BE2C (cell line): ENCODE results near the gene SHISA8.

Source experiments
- DNase-seq: peaks from one replicate; pipeline ENCODE4 v3.0.0-alpha.2; 2020
- H3K27me3 ChIP-seq: fragments of 250-450 bp; sonication (Bioruptor Pico); 2 replicates; pipeline ENCODE4 v1.5.1; 2020; ENCODE audit warnings: mild to moderate bottlenecking
- H3K36me3 ChIP-seq: fragments of 250-450 bp; sonication (Bioruptor Pico); 2 replicates; pipeline ENCODE4 v1.5.1; 2020; ENCODE audit warnings: mild to moderate bottlenecking
- H3K4me1 ChIP-seq: fragments of 250-450 bp; sonication (Bioruptor Pico); 2 replicates; pipeline ENCODE4 v1.5.1; 2020
- H3K4me3 ChIP-seq: 2 replicates; pipeline ENCODE4 v1.5.1; 2011; ENCODE audit warnings: low read depth, low read length
- H3K9me3 ChIP-seq: fragments of 250-450 bp; sonication (Bioruptor Pico); 2 replicates; pipeline ENCODE4 v1.5.1; 2020
- TF ChIP-seq, protein P1 (sequence below): IDR thresholded peaks from 2 replicates; pipeline ENCODE4 v1.5.1; 2012; ENCODE audit warnings: mild to moderate bottlenecking, low read depth, low read length

Gene SHISA8

DNA sequence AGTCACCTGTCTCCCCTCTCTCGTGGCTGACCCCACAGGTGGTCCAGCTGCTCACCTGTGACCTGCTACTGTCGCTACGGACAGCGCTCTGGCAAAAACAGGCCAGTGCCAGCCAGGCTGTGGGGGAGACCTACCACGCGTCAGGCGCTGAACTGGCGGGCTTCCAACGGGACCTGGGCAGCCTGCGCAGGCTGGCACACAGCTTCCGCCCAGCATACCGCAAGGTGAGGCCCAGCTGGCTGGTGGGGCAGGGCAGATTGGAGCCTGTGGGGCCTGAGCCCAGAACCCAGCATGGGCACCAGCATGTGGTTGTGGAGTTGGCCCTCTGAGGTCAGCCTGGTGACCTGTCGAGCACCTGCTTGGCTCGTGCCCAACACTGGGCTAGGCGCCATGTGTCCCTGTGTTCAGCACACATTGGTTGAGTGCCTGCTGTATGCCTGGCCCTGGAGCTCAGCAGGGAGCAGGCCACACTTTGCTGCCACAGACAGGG is 11.9 kb downstream of the SHISA8 start:
- peaks cover 73% of the 10 kb centered on the region for H3K36me3 ChIP-seq
- H3K4me3 ChIP-seq = no peak overlapping the region
- no peak for DNase-seq
- TF ChIP-seq, protein P1, sequence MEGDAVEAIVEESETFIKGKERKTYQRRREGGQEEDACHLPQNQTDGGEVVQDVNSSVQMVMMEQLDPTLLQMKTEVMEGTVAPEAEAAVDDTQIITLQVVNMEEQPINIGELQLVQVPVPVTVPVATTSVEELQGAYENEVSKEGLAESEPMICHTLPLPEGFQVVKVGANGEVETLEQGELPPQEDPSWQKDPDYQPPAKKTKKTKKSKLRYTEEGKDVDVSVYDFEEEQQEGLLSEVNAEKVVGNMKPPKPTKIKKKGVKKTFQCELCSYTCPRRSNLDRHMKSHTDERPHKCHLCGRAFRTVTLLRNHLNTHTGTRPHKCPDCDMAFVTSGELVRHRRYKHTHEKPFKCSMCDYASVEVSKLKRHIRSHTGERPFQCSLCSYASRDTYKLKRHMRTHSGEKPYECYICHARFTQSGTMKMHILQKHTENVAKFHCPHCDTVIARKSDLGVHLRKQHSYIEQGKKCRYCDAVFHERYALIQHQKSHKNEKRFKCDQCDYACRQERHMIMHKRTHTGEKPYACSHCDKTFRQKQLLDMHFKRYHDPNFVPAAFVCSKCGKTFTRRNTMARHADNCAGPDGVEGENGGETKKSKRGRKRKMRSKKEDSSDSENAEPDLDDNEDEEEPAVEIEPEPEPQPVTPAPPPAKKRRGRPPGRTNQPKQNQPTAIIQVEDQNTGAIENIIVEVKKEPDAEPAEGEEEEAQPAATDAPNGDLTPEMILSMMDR = no peak
- no peaks in the 10 kb centered on the region for H3K27me3 ChIP-seq
- H3K4me1 ChIP-seq = no peaks in the 10 kb centered on the region
- H3K9me3 ChIP-seq = no peaks in the 10 kb centered on the region

- TF ChIP-seq, protein P1 = no peak
- Histone ChIP-seq H3K27me3 (no peaks in the 10 kb centered on the region), H3K4me1 (no peaks in the 10 kb centered on the region), H3K9me3 (no peaks in the 10 kb centered on the region), H3K36me3 (peaks cover 75% of the 10 kb centered on the region), H3K4me3 (no peak overlapping the region)
- no peak for DNase-seq
Observed at GRCh38 chr22:41902016-41902415, 12.9 kb downstream of the SHISA8 start.

GRCh38 chr22:41900652-41901312 is 14.1 kb downstream of the SHISA8 start:
- TF ChIP-seq, protein P1 = no peak
- Histone ChIP-seq H3K36me3 (peaks cover 87% of the 10 kb centered on the region), H3K9me3 (no peaks in the 10 kb centered on the region), H3K27me3 (no peaks in the 10 kb centered on the region), H3K4me1 (no peaks in the 10 kb centered on the region), H3K4me3 (no peak overlapping the region)
- no peak for DNase-seq

- Histone ChIP-seq H3K27me3 (no peaks in the 10 kb centered on the region), H3K4me3 (no peak overlapping the region), H3K9me3 (no peaks in the 10 kb centered on the region), H3K4me1 (no peaks in the 10 kb centered on the region), H3K36me3 (peaks cover 90% of the 10 kb centered on the region)
- no peak for DNase-seq
- TF ChIP-seq, protein P1 = no peak
Observed at GRCh38 chr22:41899992-41900651, 14.8 kb downstream of the SHISA8 start.

DNA sequence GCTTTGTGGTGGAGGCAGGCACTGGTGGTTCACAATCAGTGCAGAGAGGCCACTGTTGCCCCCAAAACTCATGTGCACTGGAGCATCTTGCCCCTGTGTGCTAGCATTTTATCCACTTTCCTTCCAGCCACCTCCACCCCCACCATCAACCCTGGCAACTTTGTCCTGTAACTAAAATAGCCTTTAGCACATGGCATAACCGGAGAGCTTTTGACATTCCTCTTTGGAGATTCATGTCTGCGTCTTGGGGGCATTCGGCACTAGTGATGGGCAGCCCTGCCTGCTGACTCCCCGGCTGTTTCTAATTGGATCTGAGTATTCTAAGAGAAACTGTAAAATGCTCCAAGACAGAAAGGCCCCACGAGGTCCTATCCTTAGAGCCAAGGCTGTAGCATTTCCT is 15.8 kb downstream of the SHISA8 start:
- Histone ChIP-seq H3K4me1 (no peaks in the 10 kb centered on the region), H3K4me3 (no peak overlapping the region), H3K27me3 (no peaks in the 10 kb centered on the region), H3K9me3 (no peaks in the 10 kb centered on the region), H3K36me3 (peaks cover 90% of the 10 kb centered on the region)
- TF ChIP-seq, protein P1 = no peak
- DNase-seq = no peak

DNA sequence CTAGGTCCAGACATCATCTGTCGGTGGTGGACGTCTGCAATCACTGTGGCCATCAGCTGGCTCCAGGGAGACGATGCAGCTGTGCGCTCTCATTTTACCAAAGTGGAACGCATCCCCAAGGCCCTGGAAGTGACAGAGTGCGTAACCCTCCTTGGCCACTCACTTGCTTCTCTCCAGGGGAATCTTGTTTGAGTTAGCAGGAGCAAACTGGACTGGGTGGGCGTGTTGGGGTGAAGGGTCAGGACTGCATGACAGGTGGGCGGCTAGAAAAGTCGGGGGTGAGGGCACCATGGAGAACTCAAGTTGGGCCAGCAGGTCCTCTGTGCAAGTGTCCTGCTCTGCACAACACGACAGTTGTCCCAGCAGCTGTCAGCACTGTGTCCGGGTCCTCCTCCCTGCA is 16.2 kb downstream of the SHISA8 start:
- Histone ChIP-seq H3K4me1 (no peaks in the 10 kb centered on the region), H3K9me3 (no peaks in the 10 kb centered on the region), H3K27me3 (no peaks in the 10 kb centered on the region), H3K36me3 (peaks cover 90% of the 10 kb centered on the region), H3K4me3 (no peak overlapping the region)
- TF ChIP-seq, protein P1 = no peak
- no peak for DNase-seq
